Left forelimb (tissue), 1 donor: ENCODE results near the gene RAB7B.

Experiments used
- DNase-seq: peaks from one replicate; pipeline ENCODE4 v3.0.0-alpha.2; 2018; ENCODE audit warnings: low spot score

Gene RAB7B

GRCh38 chr1:206022766-206023165 lies 19.6 kb upstream of the RAB7B start:
- no peak for DNase-seq

GRCh38 chr1:206021626-206022365 lies 18.6 kb upstream of the RAB7B start:
- DNase-seq: no peak

- no peak for DNase-seq
These were observed 17.9 kb upstream of the RAB7B start for GRCh38 chr1:206021008-206021625.

- DNase-seq: no peak
These were observed 17.3 kb upstream of the RAB7B start for GRCh38 chr1:206020393-206021007.

- no peak for DNase-seq
These were observed 11.9 kb upstream of the RAB7B start for GRCh38 chr1:206015071-206015470.

- no peak for DNase-seq
These were observed 11.4 kb upstream of the RAB7B start for GRCh38 chr1:206014601-206015000.

GRCh38 chr1:206013026-206013795 lies 10.0 kb upstream of the RAB7B start:
- DNase-seq: no peak

GRCh38 chr1:206012086-206012859 lies 9.1 kb upstream of the RAB7B start:
- DNase-seq: no peak

GRCh38 chr1:206011057-206011456 lies 7.9 kb upstream of the RAB7B start:
- DNase-seq: no peak

- DNase-seq: no peak
These were observed 6.9 kb upstream of the RAB7B start for GRCh38 chr1:206010060-206010459.

GRCh38 chr1:206006946-206007345 lies 3.8 kb upstream of the RAB7B start:
- DNase-seq: no peak

- DNase-seq: no peak
These were observed 2.6 kb upstream of the RAB7B start for GRCh38 chr1:206005778-206006180.

GRCh38 chr1:206005234-206005633 lies 2.0 kb upstream of the RAB7B start:
- DNase-seq: no peak

GRCh38 chr1:206004826-206005225 lies 1.6 kb upstream of the RAB7B start:
- no peak for DNase-seq

- no peak for DNase-seq
These were observed 932 bp upstream of the RAB7B start for GRCh38 chr1:206003854-206004800.

GRCh38 chr1:206002160-206002559 lies 1.0 kb downstream of the RAB7B start:
- no peak for DNase-seq

- DNase-seq: no peak
These were observed 1.7 kb downstream of the RAB7B start for GRCh38 chr1:206001476-206001888.

- no peak for DNase-seq
These were observed 2.4 kb downstream of the RAB7B start for GRCh38 chr1:206000641-206001339.

GRCh38 chr1:205998457-205999241 lies 4.5 kb downstream of the RAB7B start:
- DNase-seq: no peak
